ENCODE data around the gene DOHH.

Gene DOHH

GRCh38 chr19:3478409-3479176 lies 21.9 kb downstream of the DOHH start:
- in situ Hi-C loops (cut with HindIII; ENCODE audit: low sequenced_read_pairs), result no loop called here
- no peak overlapping the region for H3K4me3 ChIP-seq (ENCODE audit: low read depth, low read length)
- TF ChIP-seq, protein P1, sequence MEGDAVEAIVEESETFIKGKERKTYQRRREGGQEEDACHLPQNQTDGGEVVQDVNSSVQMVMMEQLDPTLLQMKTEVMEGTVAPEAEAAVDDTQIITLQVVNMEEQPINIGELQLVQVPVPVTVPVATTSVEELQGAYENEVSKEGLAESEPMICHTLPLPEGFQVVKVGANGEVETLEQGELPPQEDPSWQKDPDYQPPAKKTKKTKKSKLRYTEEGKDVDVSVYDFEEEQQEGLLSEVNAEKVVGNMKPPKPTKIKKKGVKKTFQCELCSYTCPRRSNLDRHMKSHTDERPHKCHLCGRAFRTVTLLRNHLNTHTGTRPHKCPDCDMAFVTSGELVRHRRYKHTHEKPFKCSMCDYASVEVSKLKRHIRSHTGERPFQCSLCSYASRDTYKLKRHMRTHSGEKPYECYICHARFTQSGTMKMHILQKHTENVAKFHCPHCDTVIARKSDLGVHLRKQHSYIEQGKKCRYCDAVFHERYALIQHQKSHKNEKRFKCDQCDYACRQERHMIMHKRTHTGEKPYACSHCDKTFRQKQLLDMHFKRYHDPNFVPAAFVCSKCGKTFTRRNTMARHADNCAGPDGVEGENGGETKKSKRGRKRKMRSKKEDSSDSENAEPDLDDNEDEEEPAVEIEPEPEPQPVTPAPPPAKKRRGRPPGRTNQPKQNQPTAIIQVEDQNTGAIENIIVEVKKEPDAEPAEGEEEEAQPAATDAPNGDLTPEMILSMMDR (IDR thresholded peaks at IDR 0.05; ENCODE audit: low read depth, low read length), result no peak
- DNase-seq (ENCODE audit: low read depth, low spot score), result no peak

- no peak overlapping the region for H3K4me3 ChIP-seq (ENCODE audit: low read depth, low read length)
- TF ChIP-seq, protein P1 (IDR thresholded peaks at IDR 0.05; ENCODE audit: low read depth, low read length), result no peak
- no peak for DNase-seq (ENCODE audit: low read depth, low spot score)
- in situ Hi-C loops (cut with HindIII; ENCODE audit: low sequenced_read_pairs), result no loop called here
These were observed 22.5 kb downstream of the DOHH start for GRCh38 chr19:3477951-3478350.

GRCh38 chr19:3477506-3477905 lies 23.0 kb downstream of the DOHH start:
- H3K4me3 ChIP-seq (ENCODE audit: low read depth, low read length), result no peak overlapping the region
- no peak for DNase-seq (ENCODE audit: low read depth, low spot score)
- TF ChIP-seq, protein P1 (IDR thresholded peaks at IDR 0.05; ENCODE audit: low read depth, low read length), result no peak
- in situ Hi-C loops (cut with HindIII; ENCODE audit: low sequenced_read_pairs), result no loop called here

DNA sequence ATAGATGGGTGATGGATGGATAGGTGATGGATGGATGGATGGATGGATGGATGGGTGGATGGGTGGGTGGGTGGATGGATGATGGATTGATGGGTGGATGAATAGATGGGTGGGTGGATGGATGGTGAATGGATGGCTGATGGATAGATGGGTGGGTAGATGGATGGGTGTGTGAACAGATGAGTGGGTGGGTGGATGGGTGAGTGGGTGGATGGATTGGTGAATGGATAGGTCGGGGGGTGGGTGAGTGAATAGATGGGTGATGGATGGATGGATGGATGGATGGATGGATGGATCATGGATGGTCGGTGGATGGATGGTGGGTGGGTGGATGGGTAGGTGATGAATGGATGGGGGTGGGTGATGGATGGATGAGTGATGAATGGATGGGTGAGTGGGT lies 23.6 kb downstream of the DOHH start:
- TF ChIP-seq, protein P1 (IDR thresholded peaks at IDR 0.05; ENCODE audit: low read depth, low read length), result no peak
- no peak overlapping the region for H3K4me3 ChIP-seq (ENCODE audit: low read depth, low read length)
- in situ Hi-C loops (cut with HindIII; ENCODE audit: low sequenced_read_pairs), result no loop called here
- no peak for DNase-seq (ENCODE audit: low read depth, low spot score)

- H3K4me3 ChIP-seq (ENCODE audit: low read depth, low read length), result no peak overlapping the region
- no peak for DNase-seq (ENCODE audit: low read depth, low spot score)
- in situ Hi-C loops (cut with HindIII; ENCODE audit: low sequenced_read_pairs), result no loop called here
- TF ChIP-seq, protein P1 (IDR thresholded peaks at IDR 0.05; ENCODE audit: low read depth, low read length), result no peak
These were observed 25.0 kb downstream of the DOHH start for GRCh38 chr19:3475449-3475848.

DNA sequence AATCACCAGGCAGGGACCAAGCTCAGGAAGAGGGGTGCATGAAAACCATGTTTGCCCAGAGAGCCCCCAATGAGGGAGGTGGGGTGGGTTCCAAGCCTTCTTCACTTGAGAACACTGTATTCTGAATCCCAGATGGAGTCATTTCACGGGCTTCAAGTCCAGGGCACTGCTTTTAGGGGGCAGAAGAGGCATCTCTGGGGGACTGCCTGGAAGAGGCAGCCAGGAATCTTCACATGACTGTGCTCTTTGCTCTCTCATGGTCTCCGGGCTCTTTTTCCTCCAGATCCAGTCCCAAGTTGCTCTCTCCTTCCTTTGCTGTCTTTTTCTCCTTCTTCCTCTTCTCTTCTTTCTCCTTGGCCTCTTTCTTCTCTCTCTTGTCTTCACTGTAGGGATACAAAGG lies 25.9 kb downstream of the DOHH start:
- in situ Hi-C loops (cut with HindIII; ENCODE audit: low sequenced_read_pairs), result no loop called here
- H3K4me3 ChIP-seq (ENCODE audit: low read depth, low read length), result no peak overlapping the region
- TF ChIP-seq, protein P1 (IDR thresholded peaks at IDR 0.05; ENCODE audit: low read depth, low read length), result no peak
- no peak for DNase-seq (ENCODE audit: low read depth, low spot score)
